ENCODE measurements around the gene KCNIP1. TPM values are rescaled to one million over a fixed set of nuclear protein-coding genes. Genes with fewer than 3 reads are reported as not detected.

KCNIP1 gene
- total and polyA plus RNA-seq, 8 donors = 0.20 to 0.73 (median 0.31) TPM; not detected in 3

GRCh38 chr5:170540271-170540670 is 36.5 kb downstream of the KCNIP1 start:
- Histone ChIP-seq H3K4me1 (no peaks in the 10 kb centered on the region), H3K27me3 (peaks cover 0 to 11% (median 0%) of the 10 kb centered on the region in 3 donors), H3K27ac (no peak overlapping the region), H3K9me3 (peaks cover 0 to 4% (median 2%) of the 10 kb centered on the region in 4 donors), H3K36me3 (no peaks in the 10 kb centered on the region), H3K4me3 (no peak overlapping the region)
- WGBS, 5 donors = 55 to 100% (median 96%) methylated on average over 1 of the region's 1 CpG
- intact Hi-C loops (cut with DNase I; ENCODE audit: low total_unique reads) = no loop called here
- TF ChIP-seq CTCF (IDR thresholded peaks at IDR 0.05) (no peak), POLR2A (IDR thresholded peaks at IDR 0.05) (no peak), EP300 (IDR thresholded peaks at IDR 0.05) (no peak), POLR2AphosphoS5 (IDR thresholded peaks at IDR 0.05) (no peak)
- DNase-seq = no peak

- peak in 1 of 2 donors; percentile 13 for DNase-seq
- intact Hi-C loops (cut with DNase I; ENCODE audit: low total_unique reads) = no loop called here
- TF ChIP-seq POLR2AphosphoS5 (IDR thresholded peaks at IDR 0.05) (no peak), CTCF (IDR thresholded peaks at IDR 0.05) (no peak), POLR2A (IDR thresholded peaks at IDR 0.05) (no peak), EP300 (IDR thresholded peaks at IDR 0.05) (no peak)
- Histone ChIP-seq H3K27me3 (peaks cover 0 to 6% (median 0%) of the 10 kb centered on the region in 3 donors), H3K36me3 (no peaks in the 10 kb centered on the region), H3K27ac (no peak overlapping the region), H3K9me3 (peaks cover 0 to 14% (median 7%) of the 10 kb centered on the region in 4 donors), H3K4me3 (no peak overlapping the region), H3K4me1 (no peaks in the 10 kb centered on the region)
- WGBS, 5 donors = 75 to 96% (median 93%) methylated on average over 1 of the region's 1 CpG
Observed at GRCh38 chr5:170541146-170541769, 37.4 kb downstream of the KCNIP1 start.

GRCh38 chr5:170542691-170543293 is 39.0 kb downstream of the KCNIP1 start:
- Histone ChIP-seq H3K36me3 (no peaks in the 10 kb centered on the region), H3K4me1 (no peaks in the 10 kb centered on the region), H3K27ac (no peak overlapping the region), H3K27me3 (no peaks in the 10 kb centered on the region), H3K4me3 (no peak overlapping the region), H3K9me3 (peaks cover 0 to 16% (median 7%) of the 10 kb centered on the region in 4 donors)
- TF ChIP-seq EP300 (IDR thresholded peaks at IDR 0.05) = no peak
- no peak for TF ChIP-seq CTCF (IDR thresholded peaks at IDR 0.05)
- no peak for TF ChIP-seq POLR2AphosphoS5 (IDR thresholded peaks at IDR 0.05)
- TF ChIP-seq POLR2A (IDR thresholded peaks at IDR 0.05) = no peak
- intact Hi-C loops (cut with DNase I; ENCODE audit: low total_unique reads) = no loop called here
- no peak for DNase-seq
- WGBS, 5 donors = 59 to 73% (median 62%) methylated on average over 8 of the region's 8 CpGs

GRCh38 chr5:170545313-170545712 is 41.5 kb downstream of the KCNIP1 start:
- DNase-seq = no peak
- no peak overlapping the region for H3K27ac ChIP-seq
- TF ChIP-seq POLR2A (IDR thresholded peaks at IDR 0.05) (no peak), EP300 (IDR thresholded peaks at IDR 0.05) (no peak), CTCF (IDR thresholded peaks at IDR 0.05) (no peak), POLR2AphosphoS5 (IDR thresholded peaks at IDR 0.05) (no peak)
- H3K36me3 ChIP-seq = no peaks in the 10 kb centered on the region
- no peak overlapping the region for H3K4me3 ChIP-seq
- H3K4me1 ChIP-seq = no peaks in the 10 kb centered on the region
- intact Hi-C loops (cut with DNase I; ENCODE audit: low total_unique reads) = no loop called here
- 67 to 97% (median 93%) methylated on average over 2 of the region's 2 CpGs for WGBS, 5 donors
- no peaks in the 10 kb centered on the region for H3K27me3 ChIP-seq
- peaks cover 0 to 16% (median 7%) of the 10 kb centered on the region in 4 donors for H3K9me3 ChIP-seq

Data from stomach (tissue), 9 donors.